Activated CD4-positive, alpha-beta T cell treated with anti-CD3 and anti-CD28 coated beads for 1 hour (primary cell): Measurements from ENCODE around the gene MEGF10.

Experiments used
- DNase-seq: peaks from one replicate; pipeline ENCODE4 v3.0.0-alpha.2; 2020

Gene MEGF10

DNA sequence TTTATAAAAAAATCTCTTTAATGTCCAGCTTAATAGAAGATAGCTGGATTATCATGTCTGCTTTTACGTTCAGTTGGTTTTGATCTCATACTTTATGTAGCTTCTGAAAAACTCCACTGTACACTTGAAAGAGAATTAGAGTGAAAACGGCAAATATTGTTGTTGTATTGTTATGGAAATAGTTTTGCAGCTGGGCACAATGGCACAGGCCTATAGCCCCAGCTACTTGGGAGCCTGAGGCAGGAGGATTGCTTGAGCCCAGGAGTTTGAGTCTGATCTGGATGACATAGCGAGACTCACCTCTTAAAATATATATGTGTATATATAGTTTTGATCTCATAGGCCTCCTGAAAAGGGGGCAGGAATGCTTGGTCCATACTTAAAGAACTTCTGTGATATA, 159.4 kb downstream of the MEGF10 start:
- no peak for DNase-seq

DNA sequence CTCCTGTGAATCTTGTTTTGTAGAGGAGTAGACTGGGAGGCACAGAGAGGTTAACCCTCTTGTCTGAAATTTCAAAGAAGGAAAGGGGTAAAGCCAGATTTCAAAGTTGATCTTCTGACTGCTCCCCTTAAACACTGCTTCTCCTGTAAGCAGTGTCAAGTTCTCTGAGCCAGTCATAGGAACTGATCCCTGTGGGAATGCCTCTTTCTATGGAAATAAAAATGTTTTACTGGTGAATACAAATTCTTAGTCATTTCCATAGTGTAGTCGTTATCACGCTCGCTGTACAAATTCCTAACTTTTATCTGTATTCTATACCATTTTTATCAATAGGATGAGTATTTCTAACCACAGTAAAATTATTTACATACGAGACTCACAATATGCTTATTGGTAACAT, 160.5 kb downstream of the MEGF10 start:
- no peak for DNase-seq

DNA sequence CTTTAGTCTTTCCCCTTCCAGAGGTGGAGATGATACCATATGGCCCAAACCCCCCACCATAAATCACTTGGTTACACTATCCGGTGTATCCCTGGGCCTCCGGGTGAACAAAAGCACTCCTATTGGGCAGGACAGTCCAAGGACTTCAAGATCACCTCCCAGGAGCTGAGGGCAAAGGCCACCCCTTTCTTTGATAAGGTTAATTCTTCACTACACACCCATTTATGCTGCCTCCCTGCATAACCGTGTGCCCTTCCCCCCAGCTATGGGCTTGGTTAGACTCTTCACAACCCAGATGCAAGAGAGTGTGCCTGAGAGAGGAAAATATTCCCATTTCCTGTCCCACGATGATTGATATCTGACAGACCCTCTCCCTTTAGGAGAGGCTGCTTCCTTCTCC, 162.0 kb downstream of the MEGF10 start:
- no peak for DNase-seq

DNA sequence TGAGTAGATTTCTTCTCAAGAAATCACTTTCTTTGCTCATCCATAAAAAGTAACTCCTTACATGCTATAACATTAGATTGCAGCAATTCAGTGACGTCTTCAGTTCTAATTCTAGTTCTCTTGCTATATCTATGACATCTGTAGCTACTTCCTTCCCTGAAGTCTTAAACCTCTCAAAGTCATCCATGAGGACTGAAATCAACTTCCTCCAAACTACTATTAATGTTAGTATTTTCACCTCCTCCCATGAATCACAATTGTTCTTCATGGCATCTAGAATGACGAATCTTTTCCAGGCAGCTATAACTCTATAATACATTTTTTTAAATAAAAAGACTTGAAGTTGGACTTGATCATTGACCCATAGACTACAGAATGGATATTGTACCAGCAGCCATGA, 180.6 kb downstream of the MEGF10 start:
- DNase-seq: no peak

DNA sequence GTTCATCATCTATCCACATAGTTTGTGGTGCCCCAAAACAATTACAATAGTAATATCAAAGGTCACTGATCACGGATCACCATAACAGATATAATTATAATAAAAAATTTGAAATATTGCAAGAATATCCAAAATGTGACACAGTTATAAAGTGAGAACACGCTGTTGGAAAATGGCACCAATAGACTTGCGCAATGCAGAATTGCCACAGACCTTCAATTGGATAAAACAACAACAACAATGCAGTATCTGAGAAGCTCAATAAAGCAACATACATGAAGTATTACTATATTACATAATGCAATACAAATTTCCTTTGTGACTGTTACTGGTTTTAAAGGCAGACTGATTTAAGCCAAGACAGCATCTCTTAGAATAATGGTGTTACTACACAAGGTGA, 182.1 kb downstream of the MEGF10 start:
- no peak for DNase-seq

DNA sequence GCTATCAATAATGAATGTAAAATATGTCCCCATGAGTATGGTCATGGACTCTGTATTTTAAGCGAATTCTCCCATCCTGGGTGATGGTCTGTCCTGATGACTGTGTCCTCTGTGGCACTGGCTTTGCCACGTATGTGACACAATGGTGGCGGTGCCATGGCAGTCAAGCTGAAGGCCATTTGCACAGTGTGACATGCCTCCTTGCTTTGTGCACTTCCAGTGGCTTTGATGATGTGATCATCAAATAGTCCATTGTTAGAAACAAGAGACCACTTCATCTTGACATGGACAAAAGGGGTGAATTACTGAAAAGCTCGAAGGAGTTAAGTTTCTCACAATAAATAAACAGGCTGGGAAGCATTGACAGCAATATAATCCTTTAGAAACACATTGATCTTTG, 195.9 kb downstream of the MEGF10 start:
- DNase-seq: no peak

DNA sequence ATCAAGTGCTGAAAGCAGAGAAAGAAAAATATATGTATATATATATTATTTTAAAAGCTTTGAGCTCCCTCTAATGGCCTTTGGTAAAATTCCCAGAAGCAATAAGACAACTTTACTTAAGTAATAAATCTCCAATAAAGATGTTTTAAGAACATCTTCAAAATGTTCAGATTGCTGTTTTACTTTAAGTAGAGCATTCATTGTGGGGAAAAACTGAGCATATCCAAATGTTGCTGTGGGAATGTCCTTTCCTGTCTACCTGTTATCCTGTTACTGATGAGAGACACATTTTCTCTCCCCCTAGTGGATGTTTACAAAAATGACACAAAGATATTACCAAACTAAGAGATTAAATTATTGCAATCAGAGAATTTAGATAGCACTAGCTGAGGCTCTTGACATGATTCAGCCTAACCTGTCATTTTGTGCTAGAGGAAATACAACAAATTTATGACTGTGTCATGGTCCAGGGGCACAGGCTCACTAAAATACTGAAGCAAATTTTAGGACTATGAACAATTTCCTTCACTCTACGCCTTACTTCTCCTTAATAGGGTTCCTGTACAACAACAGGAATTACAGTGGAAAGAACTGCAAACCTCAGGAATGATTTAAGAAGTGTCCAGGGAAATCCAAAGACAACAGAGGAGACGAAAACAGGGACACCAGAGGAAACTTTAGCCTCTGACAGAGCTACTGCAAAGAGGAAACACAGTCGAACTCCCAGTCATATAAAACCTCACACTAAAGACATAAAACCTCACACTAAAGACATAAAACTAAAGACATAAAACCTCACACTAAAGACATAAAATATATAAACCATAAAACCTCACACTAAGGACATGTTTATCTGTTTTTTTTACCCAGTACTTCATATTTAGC, 202.5 kb downstream of the MEGF10 start:
- DNase-seq: no peak

DNA sequence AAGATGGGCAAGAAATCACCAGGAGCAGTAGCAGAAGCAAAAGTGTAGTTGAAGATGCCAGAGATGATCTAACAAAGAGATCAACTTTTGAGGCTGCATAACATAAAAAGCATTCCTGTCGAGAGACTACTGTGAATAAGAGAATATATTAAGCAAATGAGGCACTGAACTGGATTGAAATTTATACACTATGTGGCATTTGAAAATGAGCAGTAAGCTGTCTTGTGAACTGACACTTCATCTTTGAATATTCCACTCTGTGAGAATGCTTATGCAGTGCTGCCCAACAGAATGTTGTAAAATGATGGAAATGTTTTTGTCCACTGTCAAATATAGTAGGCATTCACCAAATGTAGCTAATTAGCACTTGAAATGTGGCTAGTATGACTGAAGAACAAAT, 208.0 kb downstream of the MEGF10 start:
- no peak for DNase-seq

DNA sequence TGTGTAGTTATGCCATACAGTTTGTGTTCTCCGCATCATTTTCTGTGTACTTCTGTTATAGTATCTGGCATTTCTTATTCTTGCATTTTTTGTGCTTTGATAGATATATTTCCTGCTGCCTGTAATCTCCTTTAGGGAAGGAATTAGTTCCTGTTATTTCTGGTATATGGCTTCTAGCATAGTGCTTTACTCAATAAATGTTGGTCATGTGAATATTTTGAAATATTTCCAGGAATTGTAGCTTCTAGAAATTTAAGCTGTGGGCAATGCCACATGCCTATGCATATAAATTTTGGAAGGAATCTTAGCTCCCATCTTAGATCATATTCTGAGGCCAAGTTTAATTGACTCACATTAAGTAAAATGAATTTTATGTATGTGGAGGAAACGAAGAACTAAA, 215.3 kb downstream of the MEGF10 start:
- no peak for DNase-seq

DNA sequence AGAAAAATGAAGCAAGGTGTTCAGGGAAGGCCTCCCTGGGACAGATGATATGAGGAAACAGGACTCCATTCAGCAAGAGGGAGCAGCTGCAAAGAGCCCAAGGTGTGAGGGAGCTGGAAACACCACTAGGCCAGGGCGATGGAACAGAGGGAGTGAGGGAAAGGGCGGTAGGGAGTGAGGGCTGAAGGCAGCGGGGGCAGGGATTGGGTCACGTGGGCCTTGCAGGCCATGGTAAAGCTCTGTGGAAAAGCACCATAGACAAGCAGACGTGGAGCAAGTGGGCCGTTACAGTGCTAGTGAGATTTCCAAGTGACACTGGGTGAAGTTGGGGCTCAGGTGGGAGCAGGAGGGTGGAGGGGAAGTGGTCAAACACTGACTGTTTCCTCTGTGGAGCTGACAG, 216.0 kb downstream of the MEGF10 start:
- DNase-seq: no peak

DNA sequence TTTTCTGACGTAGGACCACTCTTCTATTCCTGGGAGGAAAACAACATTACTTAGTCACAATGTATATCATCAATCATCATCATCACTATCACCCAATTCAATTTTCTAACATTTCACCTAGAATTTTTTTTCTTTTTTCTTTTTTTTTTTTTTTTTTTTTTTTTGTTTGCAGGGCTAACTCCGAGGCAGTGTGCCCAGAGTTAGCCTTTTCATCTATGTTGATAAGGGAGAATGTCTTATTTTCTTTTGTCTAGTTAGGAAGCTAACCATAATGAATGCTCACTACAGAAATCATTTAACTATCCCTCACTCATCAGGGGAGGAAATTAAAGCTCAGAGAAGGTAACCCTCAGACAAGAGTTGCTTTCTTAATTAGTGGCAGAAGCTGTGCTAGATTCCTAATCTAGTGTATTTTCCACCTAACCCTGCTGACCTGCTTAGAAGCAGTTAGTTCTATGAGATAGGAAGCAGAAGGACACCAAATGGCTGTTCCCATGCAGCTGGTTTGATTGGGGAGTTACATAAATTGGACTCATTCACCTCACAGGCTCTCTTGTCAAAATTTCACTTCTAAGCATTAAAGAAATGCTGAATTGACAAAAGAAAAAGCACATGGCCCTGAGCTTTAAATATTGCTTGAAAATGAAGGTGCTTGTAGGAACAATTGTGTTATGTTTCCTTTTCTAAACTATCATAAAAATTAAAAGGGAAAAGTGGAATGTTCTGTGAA, 218.2 kb downstream of the MEGF10 start:
- DNase-seq: no peak
